Inferior parietal cortex (tissue), 1 donor: Measurements from ENCODE around the gene RASGEF1C.
A peak's percentile ranks its signal among the peaks of the same experiment; 100 is the strongest.
"Not testable (repeated sequence)": the region's sequence is repeated elsewhere in the genome, so short reads cannot be mapped to it uniquely, and the experiment has no call there.

Source experiments
- DNase-seq: peaks from one replicate; pipeline ENCODE4 v3.0.0-alpha.2; 2016; ENCODE audit errors: extremely low spot score

RASGEF1C gene

DNA sequence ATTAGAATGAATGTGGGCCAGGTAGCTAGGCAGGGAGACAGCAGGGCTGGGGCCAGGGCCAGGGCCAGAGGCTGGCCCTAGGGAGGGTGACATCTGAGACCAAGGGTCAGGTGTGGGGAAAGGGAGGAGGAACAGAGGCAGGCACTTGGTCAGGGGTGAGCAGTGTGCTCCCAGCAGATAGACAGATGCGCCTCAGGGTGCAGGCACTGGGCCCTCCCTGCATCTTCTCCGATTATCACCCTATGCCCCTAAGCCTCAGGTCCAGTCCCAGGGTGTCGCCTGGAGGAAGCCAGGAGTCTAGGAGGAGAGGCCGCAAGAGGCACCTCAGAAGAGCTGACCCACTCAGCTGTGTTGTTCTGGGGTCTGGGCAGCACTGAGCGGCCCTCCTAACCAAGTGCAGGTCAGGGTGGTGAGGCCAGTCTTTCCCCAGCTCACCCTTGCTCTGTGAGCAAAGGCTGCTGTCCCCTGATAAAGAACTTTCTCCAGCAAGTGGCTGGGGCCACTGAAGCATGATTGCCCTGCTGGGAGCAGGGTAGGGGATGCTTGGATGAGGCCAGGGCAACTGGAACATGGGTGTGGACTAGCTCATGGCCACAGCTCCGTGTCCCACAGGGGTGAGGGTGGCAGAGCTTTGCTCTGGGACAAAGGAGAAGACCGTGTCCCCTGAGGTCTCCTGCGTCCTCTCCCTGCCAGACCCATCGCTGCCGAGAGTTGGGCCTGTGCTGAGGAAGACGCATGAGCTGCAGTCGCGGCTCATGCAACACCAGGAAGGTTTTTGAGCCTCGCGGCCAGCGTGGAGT, 2.1 kb upstream of the RASGEF1C start:
- no peak for DNase-seq

DNA sequence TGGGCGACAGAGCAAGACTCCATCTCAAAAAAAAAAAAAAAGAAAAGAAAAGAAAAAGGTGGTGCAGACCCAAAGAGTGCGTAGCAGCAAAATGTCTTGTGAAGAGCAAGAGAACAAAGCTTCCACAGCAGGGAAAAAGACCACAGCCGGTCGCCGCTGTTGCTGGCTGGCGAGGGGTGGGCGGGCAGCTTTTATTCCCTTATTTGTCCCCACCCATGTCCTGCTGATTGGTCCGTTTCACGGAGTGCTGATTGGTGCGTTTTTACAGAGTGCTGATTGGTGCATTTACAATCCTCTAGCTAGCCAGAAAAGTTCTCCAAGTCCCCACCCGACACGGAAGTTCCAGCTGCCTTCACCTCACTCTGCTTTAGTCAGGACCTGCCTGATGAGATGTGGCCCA, 1.1 kb upstream of the RASGEF1C start:
- not testable (repeated sequence) for DNase-seq

DNA sequence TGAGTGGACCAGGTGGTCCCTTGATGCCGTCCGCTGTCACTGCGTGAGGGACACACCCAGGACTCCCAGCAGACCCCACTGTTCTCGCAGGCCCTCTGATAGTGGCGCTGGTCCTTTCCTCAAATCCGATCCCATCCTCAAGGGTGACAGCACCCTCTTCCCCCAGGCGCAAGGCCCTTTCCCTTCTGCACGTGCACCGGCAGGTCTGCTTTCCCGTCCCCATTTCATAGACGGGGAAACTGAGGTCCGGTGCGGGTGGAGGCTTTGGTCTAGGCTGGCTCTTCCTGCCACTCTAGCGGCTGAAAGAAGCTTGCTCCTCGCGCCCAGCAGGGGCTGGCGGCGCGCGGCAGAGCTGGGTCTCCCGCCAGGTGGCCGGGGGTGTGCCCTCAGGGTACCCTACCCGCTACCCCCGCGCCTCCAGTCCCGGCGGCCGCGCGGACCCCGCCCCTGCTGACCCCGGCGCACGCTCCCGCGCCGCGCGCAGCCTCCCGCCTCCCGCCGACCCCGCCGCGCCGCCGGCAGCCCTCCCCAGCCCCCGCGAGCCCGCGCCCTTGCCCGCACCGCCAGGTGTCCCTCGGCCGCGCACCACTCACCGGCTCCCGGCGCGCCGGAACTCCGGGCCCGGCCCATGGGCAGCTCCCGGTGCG, 453 bp downstream of the RASGEF1C start:
- DNase-seq: no peak

DNA sequence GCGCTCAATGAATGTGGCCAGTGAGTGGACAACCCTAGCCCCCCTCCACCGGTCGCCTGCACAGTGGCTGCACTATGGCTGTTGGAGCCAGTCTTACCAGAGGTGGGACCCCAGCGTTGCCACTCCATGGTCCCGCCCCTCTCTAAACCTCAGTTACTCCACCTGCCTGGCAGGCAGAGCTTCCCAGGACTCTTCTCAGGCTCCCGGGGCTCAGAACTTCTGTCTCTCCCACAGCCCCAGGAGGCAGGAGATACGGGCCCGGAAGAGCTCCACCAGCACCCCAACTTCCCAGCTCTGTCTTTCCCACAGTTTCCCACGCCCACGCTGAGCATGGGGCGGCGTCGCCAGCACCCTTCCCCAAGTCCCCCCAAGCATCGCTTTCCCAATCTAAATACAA, 975 bp downstream of the RASGEF1C start:
- DNase-seq: no peak

DNA sequence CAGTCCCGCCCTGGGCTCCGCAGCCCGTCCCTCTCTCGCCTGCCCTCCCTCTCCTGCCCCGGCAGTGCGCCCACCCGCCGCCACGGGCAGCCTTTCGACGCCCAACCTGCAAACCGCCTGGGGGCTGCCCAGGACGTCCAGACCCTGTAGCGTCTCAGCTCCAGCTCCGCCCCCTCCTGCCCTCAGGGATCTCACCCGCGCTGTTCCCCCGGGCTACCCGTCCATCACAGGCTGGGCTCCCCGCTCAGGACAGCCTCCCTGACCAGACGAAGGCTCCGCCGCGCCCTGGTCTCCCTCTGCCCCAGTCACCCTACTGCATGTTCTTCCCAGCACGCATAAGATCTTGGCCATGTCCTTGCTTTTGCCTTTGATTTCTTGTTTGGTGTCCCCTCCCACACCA, 1.4 kb downstream of the RASGEF1C start:
- no peak for DNase-seq

DNA sequence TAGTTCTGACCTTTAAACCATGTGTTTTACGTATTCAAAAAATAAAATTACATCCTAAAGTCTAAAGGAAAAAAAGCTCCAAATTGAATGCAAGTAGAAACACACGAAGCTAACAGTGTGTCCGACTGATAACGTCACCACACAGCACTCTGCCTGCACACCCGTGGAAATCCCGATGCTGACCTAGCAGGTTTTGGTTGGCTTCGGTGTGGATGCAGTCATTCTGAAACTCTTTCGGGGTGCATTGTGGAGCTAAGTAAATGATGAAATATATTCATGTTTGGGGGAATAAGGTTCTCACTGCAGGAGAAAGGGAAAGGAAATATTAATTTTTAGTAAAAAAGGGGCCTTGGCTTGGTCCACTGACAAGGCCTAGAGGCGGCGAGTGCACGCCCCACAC, 2.0 kb downstream of the RASGEF1C start:
- peak; percentile 8 for DNase-seq

DNA sequence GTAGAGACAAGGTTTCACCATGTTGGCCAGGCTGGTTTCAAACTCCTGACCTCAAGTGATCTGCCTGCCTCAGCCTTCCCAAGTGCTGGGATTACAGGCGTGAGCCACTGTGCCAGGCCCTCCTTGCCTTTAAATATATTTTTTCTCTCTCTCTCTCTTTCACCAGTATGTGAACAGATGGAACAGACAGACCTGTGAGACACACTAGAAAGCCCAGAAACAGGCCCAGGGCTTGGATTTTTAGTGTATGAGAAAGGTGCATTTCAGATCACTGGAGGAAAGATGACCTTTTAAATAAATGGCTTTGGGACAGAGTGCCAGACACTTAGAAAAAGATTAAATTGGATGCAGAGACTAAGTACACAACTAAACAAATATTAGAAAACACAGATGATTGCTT, 3.1 kb downstream of the RASGEF1C start:
- no peak for DNase-seq

DNA sequence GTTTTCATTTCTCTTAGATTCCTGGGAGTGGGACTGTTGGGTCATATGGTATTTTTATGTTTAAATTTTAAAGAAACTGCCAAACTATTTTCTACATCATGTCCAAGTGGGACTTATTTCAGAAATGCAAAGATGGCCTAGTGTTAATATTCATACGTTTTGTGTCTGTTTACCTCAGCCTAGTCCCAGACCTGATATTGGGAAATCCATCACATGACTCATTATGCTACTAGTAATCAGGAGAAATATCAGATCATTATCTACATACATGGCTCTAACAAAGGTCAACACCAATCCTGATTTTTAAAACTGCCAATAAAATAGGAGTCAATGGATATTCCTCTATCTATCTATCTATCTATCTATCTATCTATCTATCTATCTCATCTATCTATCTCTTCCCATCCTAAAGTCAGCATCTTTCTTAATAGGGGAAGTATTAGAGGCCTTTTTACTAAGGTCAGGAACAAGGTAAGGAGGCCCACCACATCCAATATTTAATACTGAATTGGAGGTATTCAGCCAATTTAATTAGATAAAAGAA, 4.7 kb downstream of the RASGEF1C start:
- no peak for DNase-seq

DNA sequence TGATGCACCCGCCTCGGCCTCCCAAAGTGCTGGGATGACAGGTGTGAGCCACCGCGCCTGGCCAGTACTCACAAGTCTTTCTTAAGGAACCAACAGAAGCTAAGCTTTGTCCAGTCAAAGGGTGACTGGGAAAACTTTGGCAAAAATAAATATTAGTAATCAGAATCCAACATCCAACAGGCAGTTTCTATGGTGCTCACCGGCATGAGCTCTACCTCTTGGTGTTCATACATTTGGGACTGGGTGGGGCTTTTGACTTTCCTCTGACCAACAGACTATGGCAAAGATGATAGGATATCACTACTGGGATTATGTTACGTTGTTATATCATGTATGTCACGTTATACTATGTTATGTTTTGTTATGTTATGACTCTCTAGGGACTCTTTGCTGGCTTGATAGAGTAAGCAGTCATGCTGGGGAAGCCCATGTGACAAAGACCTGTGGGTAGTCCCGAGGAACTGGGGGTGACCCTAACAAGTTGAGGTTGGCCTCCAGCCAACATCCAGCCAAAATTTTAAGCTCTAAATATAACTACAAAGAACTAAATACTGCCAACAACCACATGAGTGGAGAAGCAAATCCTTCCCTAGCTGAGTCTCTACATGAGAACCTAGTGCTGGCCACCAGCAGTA, 6.0 kb downstream of the RASGEF1C start:
- DNase-seq: no peak

DNA sequence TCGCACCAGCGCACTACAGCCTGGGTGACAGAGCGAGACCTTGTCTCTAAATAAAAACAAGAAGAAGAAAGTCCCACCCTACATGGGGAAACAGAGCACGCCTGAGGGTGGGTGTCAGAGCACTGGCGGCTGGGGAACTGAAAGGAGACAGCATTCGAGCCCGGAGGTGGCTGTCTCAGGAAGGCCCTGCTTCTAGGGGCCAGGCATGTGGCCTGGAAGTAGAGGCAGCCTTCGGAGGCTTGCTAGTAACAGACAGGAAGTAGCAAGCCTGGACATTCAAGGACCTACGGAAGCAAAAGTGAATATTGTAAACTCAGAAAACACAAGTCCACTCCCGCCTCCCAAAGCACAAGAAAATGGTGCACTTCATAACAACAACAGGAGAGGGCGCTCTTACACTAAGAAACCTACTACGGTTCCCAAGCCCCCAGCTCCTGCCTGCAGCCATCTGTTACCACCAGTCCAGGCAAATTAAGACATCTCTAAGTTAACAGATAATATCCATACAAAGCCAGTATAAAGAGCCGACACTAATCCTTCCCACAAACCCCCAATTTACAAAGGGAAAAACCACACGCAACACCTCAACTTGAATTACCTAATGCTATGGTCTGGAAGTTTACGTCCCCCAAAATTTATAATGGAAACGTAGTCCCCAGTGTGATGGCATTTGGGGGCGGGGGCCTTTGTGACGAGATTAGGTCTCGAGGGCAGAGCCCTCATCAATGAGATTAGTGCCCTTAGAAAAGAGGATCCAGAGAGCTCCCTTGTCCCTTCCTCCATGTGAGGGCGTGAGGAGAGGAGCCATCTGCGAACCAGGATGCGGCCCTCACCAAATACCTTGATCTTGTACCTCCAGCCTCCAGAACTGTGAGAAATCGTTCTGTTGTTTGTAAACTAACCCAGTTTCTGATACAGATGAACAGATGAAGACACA, 7.7 kb downstream of the RASGEF1C start:
- peak; percentile 69 for DNase-seq

DNA sequence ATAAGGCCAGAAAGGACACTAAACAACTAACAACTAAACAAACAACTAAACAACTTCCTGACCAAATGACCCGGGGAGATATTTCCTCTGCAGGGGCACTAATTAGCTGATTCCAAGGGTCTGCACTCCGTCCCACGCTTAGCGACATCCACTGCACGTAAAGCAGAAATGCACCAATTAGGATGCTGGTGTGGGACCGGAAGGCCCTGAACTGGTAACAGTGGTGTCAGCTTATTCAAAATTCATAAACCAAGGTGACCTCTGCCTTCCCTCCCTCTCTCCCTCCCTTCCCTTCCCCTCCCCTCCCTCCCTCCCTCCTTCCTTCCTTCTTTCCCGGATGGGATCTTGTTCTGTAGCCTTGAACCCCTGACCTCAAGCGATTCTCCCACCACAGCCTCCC, 9.6 kb downstream of the RASGEF1C start:
- no peak for DNase-seq

DNA sequence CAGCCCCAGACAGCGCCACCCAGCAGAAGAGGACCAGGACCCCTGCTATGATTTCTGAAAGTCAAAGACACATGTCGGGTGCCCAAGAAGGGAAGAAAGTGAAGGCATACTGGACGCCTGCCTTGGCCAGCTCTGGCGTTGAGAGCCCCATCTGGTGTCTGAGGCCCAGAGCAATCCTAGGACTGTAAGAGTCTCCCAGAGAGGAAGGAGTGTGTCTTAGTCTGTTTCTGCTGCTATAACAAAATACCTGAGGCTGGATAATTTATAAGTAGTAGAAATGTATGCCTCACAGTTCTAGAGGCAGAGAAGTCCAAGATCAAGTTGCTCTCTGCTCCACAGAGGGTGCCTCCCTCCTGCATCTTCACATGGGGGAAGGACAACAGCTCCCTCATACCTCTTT, 10.8 kb downstream of the RASGEF1C start:
- DNase-seq: no peak

DNA sequence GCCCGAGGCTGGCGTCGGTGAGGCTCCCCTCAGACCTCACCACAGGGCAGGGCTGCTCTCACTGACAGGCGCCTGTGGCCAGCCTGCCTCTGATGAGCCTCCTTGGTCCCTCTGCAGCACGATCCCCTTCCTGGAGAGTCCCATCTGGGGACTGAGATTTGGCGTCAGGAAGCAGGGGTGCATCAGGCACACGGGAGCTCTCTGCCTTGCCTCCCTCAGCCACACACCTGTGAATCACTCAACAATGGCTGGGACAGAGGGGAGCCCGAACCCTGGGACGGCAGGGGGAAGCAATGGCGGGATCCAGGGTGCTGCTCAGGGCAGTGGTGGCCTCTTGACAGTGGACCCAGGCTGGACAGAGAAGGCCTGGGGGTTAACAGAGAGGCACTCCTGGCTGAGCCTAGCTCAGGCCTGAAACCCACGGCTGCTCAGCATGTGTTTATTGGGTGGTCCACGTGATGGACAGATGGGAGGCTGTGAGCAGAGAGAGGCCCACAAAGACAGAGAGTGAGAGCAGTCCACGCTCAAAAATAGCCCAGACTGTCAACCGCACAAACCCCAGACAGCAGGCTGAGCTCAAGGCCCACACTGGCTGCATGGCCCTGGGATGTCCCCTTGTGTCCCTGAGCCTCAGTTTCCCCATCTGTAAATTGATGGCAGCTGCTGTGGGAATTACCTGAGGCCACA, 11.9 kb downstream of the RASGEF1C start:
- no peak for DNase-seq

DNA sequence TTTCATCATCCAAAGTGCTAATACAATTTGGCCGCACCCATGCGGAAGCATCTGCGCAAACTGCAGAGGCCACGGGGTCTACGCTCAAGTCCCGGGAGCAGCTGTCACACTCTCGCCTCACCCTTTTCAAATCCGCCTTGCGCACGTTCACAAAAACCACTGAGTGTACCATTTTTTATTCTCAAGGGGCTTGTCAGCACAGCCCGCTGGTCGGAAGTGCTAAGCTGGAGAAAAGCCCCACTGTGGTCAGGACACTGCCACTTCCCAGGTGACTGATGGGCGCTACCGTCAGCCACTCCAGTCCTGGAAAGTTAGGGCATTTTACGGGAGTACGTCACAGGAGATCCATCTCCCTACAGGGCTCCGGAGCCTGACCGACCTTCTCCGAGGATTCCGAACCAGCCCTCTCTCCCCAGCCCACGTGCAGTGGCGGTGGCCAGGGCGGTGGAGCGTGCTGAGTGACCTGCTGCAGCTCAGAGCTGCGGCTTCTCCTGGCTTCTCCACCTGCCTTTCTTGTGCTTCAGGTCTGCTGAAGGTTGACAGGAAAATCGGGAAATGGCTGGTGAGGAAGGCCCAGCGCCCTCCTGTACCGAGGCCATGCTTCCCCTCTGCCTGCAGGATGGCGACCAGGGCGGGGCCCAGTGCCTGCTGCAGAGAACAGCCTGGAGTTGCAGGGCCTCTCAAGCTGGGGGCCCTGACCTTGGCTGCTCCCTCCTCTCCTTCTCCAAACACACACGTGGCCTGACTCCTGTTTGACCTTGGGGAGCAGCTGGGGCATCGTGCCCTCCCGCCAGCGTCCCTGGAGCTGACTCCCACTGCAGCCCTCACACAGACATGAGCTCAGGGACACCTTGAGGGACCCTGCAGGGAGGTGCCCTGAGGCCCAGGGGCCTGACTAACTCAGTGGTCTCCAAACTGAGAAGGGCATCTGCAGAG, 14.3 kb downstream of the RASGEF1C start:
- DNase-seq: no peak

DNA sequence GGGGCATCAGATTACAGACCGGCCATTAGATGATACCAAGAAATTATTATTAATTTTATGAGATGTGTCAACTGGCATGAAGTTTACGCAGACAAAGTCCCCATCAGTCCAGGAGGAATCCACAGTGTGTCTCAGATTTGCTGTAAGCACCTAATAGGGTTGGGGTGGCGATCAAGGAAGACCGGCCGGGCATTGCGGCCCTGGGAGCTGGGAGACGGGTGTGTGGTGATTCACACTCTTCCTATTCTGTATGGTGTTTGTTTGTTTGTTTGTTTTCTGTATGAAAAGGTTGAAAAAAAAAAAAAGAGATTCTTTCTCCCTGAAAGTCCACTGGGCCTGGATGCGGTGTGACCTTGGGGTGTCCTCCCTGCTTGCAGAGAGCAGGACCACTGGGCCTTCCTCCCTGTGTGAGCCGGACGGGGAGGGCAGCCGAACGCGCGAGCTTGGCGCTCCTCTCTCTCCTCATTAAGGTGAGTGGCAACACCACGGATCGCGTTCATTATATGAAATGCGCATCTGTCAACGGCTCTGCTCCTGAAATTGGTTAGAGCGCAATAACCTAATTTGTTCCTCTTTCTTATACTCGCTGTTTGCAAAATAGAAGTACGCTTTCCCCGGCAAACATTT, 15.1 kb downstream of the RASGEF1C start:
- no peak for DNase-seq

DNA sequence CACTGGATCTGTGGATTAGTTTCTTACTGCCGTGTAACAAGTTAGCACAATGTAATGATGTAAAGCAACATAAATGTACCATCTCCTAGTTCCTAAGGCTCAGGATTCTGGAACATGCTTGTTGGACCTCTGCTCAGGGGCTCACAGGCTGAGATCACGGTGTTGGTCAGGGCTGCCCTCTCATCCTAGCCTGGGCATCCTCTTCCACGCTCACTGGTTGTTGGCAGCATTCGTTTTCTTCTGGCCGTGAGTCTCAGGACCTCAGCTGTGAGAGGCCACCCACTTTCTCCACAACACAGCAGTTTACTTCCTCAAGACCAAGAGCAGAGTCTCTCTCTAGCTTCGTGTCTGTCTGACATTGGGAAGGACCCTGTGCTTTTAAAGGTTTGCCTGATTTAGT, 17.3 kb downstream of the RASGEF1C start:
- no peak for DNase-seq

DNA sequence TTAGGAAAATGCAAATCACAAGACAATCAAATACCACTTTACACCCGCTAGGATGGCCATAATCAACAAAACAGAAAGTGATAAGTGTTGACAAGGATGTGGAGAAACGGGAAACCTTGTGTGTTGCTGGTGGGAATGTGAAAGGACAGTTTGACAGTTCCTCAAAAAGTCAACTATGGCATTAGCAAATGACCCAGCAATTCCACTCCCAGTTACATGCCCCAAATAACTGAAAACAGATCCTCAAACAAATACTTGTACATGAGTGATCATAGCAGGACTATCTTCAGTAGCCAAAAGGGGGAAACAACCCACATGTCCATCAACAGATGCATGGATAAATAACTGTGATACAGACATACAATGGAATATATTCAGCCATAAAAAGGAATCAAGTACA, 21.2 kb downstream of the RASGEF1C start:
- DNase-seq: no peak

DNA sequence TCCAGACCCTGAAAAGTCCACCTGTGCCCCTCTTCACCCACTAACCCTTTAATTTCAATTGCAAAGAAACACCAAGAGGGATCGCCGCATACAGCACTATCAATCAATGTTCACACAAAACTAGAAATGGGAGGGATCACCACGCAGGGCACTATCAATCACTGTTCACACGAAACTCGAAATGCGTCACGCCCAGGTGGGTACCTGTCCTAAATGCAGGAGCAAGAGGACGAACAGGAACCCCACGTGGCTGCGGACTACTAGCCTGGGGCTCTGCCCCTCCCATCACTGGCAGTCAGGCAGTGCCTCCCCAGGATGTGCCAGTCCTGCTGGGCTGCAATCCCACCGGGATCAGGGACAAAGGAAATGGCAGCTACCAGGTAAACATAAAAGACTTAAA, 28.2 kb downstream of the RASGEF1C start:
- no peak for DNase-seq

DNA sequence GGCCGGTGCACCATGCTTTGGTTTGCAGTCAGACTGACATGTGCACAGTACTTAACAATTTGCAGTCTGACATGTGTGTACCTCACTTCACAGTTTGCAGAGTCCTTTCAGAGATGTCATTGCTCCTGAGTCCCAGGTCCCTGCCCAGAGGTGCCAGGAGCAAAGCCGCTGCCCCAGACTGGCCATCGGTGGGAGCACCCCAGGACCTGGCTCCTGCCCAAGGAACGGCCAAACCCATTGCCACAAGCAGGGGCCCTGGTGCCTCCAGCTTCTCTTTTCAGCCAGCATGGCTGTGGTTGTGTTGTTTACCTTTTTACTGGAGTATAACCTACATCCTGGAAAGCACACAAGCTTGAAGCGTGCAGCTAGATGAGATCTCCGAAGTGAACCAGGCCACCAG, 28.6 kb downstream of the RASGEF1C start:
- DNase-seq: no peak
